HG02678 (cell line): ENCODE measurements around the gene AFAP1L2.

Source experiments
- ATAC-seq: cut with Tn5 transposase; IDR thresholded peaks from one replicate; pipeline ENCODE4 v1.9.1; 2021; ENCODE audit warnings: mild to moderate bottlenecking, moderate library complexity; ENCODE audit not compliant: unreplicated experiment

AFAP1L2 gene

GRCh38 chr10:114412907-114413797, 8.8 kb upstream of the AFAP1L2 start:
- ATAC-seq: no peak

GRCh38 chr10:114408968-114409444, 4.7 kb upstream of the AFAP1L2 start:
- no peak for ATAC-seq

- ATAC-seq: no peak
Observed at GRCh38 chr10:114408112-114408967, 4.0 kb upstream of the AFAP1L2 start.

GRCh38 chr10:114406455-114406854, 2.2 kb upstream of the AFAP1L2 start:
- ATAC-seq: no peak

- ATAC-seq: no peak
Observed at GRCh38 chr10:114405011-114405350, 679 bp upstream of the AFAP1L2 start.

- no peak for ATAC-seq
Observed at GRCh38 chr10:114403541-114404161, 651 bp downstream of the AFAP1L2 start.

GRCh38 chr10:114402871-114403540, 1.3 kb downstream of the AFAP1L2 start:
- ATAC-seq: no peak

GRCh38 chr10:114402233-114402632, 2.1 kb downstream of the AFAP1L2 start:
- no peak for ATAC-seq

- no peak for ATAC-seq
Observed at GRCh38 chr10:114401195-114401791, 3.0 kb downstream of the AFAP1L2 start.

GRCh38 chr10:114400091-114400490, 4.2 kb downstream of the AFAP1L2 start:
- no peak for ATAC-seq

- ATAC-seq: no peak
Observed at GRCh38 chr10:114399576-114399975, 4.7 kb downstream of the AFAP1L2 start.

GRCh38 chr10:114398587-114399331, 5.5 kb downstream of the AFAP1L2 start:
- no peak for ATAC-seq

GRCh38 chr10:114397651-114398145, 6.6 kb downstream of the AFAP1L2 start:
- ATAC-seq: no peak

GRCh38 chr10:114396464-114396863, 7.8 kb downstream of the AFAP1L2 start:
- no peak for ATAC-seq

- ATAC-seq: no peak
Observed at GRCh38 chr10:114395366-114396022, 8.8 kb downstream of the AFAP1L2 start.

- no peak for ATAC-seq
Observed at GRCh38 chr10:114394531-114394930, 9.8 kb downstream of the AFAP1L2 start.

- no peak for ATAC-seq
Observed at GRCh38 chr10:114393886-114394285, 10.4 kb downstream of the AFAP1L2 start.

GRCh38 chr10:114393482-114393881, 10.8 kb downstream of the AFAP1L2 start:
- ATAC-seq: no peak
